SIG-M5 (cell line): ENCODE data around the gene CXCL12.

Source experiments
- DNase-seq: peaks from one replicate; lab custom pipeline; 2025; lab: John Stamatoyannopoulos, UW

The CXCL12 gene

GRCh38 chr10:44362866-44363711 lies 21.8 kb downstream of the CXCL12 start:
- no peak for DNase-seq

DNA sequence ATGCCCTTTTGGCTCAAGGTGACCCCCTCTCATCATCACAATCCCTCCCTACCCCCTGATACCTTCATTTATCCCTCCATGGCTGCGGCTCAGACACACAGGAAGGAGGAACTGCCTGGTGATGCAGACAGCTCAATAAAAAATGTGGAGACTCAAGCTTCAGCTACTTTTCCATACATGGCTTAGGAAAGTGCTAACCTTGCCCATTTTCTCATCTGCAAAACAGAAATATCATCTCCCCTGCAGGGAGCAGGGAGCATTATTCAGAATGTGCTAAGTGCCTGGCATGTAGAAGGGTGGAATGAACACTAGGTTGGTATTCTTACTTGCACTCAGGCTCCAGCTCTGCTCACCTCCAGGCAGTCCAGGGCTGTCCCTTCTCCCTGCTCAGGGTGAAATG lies 23.8 kb downstream of the CXCL12 start:
- DNase-seq, result no peak

DNA sequence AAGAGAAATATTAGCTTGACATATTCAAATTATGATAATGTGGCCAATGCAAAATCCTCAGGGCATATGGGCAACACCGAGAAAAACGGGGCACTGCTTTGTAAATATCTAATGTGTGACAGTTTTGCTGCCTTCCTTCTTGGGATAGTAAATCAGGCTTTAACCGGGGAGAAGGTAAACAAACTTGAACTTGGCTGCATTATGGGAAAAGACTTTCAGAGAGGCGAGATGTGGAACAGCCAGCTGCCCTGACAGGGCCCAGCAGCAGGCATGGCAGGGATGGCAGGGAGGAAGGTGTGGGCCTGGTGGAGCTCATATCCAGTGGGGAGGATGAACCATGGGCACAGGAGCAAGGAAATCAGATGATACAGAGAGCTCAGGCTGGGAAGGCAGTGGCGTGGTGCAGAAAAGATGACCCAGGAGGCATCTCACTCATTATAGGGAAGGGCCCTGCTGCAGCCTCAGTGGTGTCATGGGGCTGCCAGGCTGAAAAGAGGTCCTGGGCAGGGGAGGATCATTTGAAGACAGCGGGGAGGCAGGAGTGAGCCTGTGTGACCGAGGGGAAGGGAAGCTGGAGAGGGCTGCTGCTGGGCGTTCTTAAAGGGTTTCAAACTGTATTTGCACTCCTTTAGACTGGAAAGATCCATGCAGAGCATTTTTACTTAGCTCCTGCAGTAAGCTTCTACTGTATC lies 26.7 kb downstream of the CXCL12 start:
- no peak for DNase-seq

- no peak for DNase-seq
Observed at GRCh38 chr10:44357023-44357540, 27.8 kb downstream of the CXCL12 start.

- DNase-seq, result no peak
Observed at GRCh38 chr10:44356139-44357022, 28.5 kb downstream of the CXCL12 start.

DNA sequence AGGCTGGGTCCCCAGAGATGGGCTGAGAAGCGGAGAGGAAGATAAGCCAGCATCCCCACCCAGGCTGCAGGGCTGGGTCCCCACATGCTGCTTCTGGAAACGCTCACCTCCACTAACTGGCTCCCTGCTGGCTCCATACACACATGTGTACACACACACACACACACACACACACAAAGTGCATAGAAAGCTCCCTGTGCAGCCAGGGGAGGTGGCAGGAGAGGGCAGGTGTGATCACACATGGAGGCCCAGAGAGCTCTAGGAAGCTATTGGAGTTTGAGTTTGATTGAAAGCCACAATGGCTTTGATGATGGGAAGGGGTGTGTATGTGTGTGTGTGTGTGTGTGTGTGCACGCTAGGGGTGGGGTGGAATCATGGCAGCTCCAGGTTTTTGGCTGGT lies 29.3 kb downstream of the CXCL12 start:
- no peak for DNase-seq

DNA sequence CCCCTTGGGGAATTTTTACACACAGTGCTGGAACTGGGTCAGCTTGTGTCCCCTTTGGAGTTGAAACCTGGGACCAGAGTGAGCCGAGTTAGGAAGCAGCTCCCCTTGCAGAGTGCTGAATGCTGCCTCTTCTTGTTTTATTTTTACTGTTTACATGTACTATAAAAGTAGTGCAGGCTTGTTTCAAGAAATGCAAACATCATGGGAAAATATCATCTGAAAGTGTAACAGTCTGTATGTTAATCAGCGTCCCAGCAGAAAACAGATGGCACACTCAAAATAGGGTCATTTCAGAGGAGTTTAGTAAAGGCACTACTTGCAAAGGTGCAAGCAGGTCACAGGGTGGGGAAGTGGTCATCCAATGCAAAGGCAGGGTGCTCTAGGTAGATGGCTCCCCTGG lies 30.1 kb downstream of the CXCL12 start:
- DNase-seq, result no peak

DNA sequence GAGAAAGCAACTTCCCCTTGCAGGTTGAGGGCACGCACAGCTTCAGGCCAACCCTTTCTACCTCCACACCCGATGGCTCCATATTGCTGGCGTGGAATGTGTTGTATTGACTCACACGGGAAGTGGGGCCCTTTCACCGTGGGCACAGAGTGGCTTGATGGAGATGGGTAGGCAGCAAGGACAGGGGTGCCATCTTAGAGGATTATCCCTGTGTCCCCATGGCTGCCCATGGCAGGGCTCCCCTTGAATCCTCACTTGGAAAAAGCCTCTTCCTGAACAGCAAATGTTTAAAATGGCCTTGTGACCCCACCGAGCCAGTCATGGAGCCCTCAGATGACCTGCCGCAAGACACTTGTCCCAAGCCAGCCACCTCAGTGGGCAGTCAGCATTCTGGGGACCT lies 31.2 kb downstream of the CXCL12 start:
- no peak for DNase-seq

DNA sequence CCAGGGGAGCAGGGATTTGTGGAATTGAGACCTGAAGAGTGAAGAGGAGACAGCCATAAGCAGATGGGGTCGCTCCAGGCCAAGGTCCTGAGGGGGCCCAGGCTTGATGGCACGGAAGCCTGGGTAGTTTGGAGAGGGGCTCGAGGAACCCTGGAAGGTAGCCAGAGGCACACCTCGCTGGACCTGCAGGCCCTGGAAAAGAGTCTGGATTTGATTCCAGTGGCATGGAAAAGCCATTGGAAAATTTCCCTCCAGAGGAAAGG lies 31.8 kb downstream of the CXCL12 start:
- no peak for DNase-seq

DNA sequence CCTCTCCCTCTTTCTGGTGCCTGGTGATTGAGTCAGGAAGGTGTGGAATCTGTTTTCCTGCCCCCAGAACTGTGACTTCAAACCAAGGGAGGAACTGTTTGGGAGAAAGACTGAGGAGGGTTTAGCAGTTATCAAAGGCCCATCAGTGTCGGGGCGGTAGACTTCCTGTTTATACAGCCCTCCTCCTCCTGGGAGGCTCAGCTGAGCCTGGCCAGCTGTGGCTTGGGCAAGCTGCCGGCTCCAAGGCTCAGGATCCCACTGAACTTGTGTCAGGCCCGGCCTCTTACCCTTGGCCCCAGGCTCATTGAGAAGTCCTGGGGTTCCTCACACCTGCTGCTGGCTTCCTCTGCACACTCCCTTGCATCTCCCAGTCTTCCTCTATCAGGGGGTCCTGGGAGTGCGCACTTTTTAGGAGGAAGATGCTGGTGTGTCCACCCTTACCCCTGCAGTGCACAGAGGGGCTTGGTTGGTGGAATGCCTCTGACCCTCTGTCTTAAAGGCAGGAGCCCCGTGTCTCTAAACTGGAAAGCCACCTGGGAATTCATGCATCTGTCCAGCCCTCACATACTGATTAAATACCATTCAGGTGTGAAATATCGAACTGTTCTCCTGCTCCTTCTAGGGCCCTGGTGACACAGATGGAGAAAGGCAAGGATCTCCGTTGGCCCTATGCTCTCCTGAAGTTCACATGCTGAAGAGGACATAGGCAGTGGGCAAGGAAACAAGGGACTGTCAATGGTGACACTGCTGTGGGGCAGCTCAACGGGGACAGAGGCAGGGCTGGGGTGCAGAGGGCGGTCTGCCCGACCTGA lies 32.4 kb downstream of the CXCL12 start:
- DNase-seq, result no peak

DNA sequence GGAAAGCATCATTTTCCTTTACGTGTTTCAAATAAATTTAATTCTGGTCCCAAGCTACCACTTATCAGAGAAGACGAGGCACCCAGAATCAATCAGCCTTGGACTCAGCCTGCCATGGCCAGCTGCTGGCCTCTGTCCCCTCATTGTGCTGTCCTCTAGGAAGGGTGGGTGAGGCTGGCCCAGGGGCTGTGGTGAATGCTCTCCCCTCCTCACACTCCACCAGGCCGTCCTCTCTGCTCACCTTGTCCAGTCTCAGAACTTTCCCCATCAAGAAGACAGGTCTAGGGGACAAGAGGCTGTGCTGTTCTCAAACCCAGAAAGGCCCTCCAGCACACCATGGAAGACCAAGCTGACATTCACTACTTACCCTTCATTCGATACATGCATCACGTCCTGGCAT lies 36.4 kb downstream of the CXCL12 start:
- DNase-seq, result no peak

GRCh38 chr10:44347609-44348400 lies 37.1 kb downstream of the CXCL12 start:
- no peak for DNase-seq

DNA sequence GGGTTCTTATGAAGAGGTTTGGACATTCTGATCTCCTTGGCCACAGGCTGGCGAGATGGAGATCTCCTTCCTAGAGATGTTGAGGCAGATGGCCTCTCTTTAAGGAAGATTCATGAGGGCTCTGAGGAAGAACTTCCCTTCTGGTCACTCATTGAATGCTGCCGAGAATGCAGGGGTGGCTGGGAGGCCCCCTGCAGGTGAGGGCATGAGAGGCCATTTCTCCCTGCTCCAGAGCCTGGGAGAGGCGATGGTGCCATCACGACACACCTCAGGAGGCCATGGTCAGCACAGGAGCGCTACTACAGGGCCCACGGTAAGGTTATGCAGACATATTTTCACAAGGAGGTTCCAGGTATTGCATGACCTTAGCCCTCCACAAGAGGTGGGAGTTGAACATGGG lies 40.2 kb downstream of the CXCL12 start:
- DNase-seq, result no peak

DNA sequence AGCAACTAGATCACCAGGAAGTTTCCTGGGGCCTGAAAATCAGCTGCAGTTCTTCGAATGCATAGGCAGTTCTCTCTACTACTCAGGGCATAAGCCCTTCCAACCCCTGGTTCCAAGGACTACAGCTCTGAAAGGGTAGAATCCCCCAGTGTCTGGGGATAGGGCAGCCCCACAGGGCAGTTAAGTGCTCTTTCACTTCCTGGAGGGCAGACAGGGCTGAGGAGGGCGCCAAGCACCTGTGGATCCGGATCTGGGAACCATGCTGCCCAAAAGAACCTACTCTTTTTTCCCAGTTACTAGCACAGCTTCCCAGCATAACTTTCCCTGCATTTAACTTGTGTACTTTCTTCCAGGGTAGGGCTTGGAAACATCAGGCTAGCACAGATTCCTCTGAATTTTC lies 41.1 kb downstream of the CXCL12 start:
- no peak for DNase-seq

DNA sequence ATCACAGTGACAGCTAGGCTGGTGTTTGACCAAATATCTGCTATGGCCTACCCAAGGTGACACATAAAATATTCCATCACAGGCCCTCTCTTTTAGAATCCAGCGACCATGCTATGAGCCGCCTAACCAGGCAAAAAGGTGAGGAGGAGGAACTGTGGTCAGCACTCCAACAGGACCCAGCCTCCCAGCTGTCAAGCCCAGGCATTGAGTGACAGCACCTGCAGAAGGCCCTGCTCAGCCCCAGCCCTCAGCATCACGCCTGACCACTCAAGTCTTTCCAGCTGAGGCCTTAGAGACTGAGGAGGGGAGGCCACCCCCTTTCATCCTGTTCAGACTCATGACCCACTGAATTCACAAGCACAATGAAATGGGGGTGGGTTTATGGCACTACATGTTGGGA lies 43.0 kb downstream of the CXCL12 start:
- DNase-seq, result no peak

DNA sequence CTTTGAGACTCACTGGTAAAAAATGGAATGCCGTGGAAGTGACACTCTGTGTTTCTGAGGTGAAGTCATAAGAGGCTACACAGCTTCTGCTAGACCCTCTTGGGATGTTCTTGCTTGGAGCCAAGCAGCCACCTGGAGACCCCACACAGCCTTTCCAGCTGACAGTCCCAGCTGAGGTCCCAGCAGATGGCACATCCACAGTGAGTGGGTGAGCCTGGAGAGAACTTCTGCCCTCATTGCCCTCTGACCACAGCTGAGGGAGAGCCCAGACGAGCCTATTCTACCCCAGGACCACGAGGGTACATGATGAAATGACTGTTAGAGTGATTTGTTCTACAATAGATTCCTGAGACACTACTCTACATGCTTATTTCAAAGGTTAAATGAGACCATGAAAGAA lies 44.3 kb downstream of the CXCL12 start:
- DNase-seq, result no peak

GRCh38 chr10:44339218-44339617 lies 45.7 kb downstream of the CXCL12 start:
- DNase-seq, result no peak

- no peak for DNase-seq
Observed at GRCh38 chr10:44337081-44337480, 47.8 kb downstream of the CXCL12 start.

DNA sequence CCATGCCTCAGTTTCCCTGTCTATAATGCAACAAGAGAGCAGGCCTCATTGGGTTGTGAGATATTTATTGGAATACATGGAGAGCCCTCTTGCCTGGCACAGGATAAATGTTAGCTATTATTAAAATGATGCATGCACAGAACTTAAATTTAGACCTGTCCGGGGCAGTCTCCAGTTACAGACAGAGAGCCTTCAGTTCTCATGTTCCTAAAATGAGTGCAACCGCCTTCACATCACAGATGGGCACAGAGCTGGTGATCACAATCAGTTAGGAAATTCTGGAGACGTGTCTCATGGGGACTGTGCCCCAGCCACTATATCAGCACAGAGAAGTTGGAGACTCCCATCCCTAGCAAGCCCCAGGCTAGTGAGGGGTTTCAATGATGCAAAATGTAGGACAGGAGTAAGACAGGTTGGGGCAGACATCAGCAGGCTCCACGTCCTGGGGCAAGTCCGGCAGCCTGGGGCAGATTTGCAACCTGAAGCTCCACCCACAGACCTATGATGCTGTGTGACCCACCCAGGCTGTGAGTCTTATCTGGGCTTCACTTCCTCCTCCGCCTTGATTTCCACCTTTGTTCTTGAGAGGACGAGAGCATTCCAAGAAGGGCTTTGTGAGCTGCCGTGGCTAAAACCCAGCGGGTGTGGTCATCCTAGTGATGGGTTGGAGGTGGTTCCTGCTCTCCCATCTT lies 49.4 kb downstream of the CXCL12 start:
- DNase-seq, result no peak

GRCh38 chr10:44334621-44335184 lies 50.2 kb downstream of the CXCL12 start:
- no peak for DNase-seq
